ENCODE results near the gene RPS21. TPM values are rescaled to one million over a fixed set of nuclear protein-coding genes. Genes with fewer than 3 reads are reported as not detected.

Gene RPS21
- total RNA-seq, 1 donor from 2014 or later = 1,828 TPM

GRCh38 chr20:62389601-62390087 is 2.7 kb downstream of the RPS21 start:
- Histone ChIP-seq H3K36me3 (peaks cover 24 to 45% of the 10 kb centered on the region in 2 donors), H3K27ac (no peak overlapping the region), H3K9me3 (no peaks in the 10 kb centered on the region), H3K27me3 (no peaks in the 10 kb centered on the region), H3K4me1 (peaks cover 12 to 15% of the 10 kb centered on the region in 2 donors), H3K4me3 (no peak overlapping the region)
- no peak for DNase-seq (ENCODE audit: low spot score in 2 of 2)
- intact Hi-C loops (cut with DNase I) = loop anchor here (5.0 to 10.0 kb wide), 2 partner anchors 205 to 408 kb away; partner anchors contain the start of genes MRGBP and MTG2
- no peak for TF ChIP-seq CTCF (IDR thresholded peaks at IDR 0.05)

GRCh38 chr20:62390317-62391164 is 3.6 kb downstream of the RPS21 start:
- intact Hi-C loops (cut with DNase I) = no loop called here
- no peak for DNase-seq (ENCODE audit: low spot score in 2 of 2)
- no peak for TF ChIP-seq CTCF (IDR thresholded peaks at IDR 0.05)

GRCh38 chr20:62391165-62392076 is 4.5 kb downstream of the RPS21 start:
- Histone ChIP-seq H3K36me3 (peaks cover 27 to 58% of the 10 kb centered on the region in 2 donors), H3K27me3 (no peaks in the 10 kb centered on the region), H3K4me3 (no peak overlapping the region), H3K4me1 (peaks cover 7 to 9% of the 10 kb centered on the region in 2 donors), H3K27ac (no peak overlapping the region), H3K9me3 (no peaks in the 10 kb centered on the region)
- intact Hi-C loops (cut with DNase I) = no loop called here
- TF ChIP-seq CTCF (IDR thresholded peaks at IDR 0.05) = no peak
- DNase-seq (ENCODE audit: low spot score in 2 of 2) = no peak

More at GRCh38 chr20:62390317-62391164, 3.6 kb downstream of the RPS21 start:
- Histone ChIP-seq H3K4me1 (peaks cover 12 to 15% of the 10 kb centered on the region in 2 donors), H3K27ac (no peak overlapping the region), H3K36me3 (peaks cover 24 to 53% of the 10 kb centered on the region in 2 donors), H3K27me3 (no peaks in the 10 kb centered on the region), H3K4me3 (no peak overlapping the region), H3K9me3 (no peaks in the 10 kb centered on the region)

- intact Hi-C loops (cut with DNase I) = no loop called here
- H3K4me3 ChIP-seq = no peak overlapping the region
- H3K36me3 ChIP-seq = peaks cover 27 to 58% of the 10 kb centered on the region in 2 donors
- no peaks in the 10 kb centered on the region for H3K27me3 ChIP-seq
- no peaks in the 10 kb centered on the region for H3K9me3 ChIP-seq
- H3K27ac ChIP-seq = no peak overlapping the region
- TF ChIP-seq CTCF (IDR thresholded peaks at IDR 0.05) = no peak
- no peak for DNase-seq (ENCODE audit: low spot score in 2 of 2)
- H3K4me1 ChIP-seq = peaks cover 7 to 9% of the 10 kb centered on the region in 2 donors
Observed at GRCh38 chr20:62392077-62392418, 5.1 kb downstream of the RPS21 start.

GRCh38 chr20:62392621-62393334 is 5.9 kb downstream of the RPS21 start:
- H3K36me3 ChIP-seq = peaks cover 27 to 58% of the 10 kb centered on the region in 2 donors
- H3K4me3 ChIP-seq = no peak overlapping the region
- H3K27me3 ChIP-seq = no peaks in the 10 kb centered on the region
- H3K9me3 ChIP-seq = no peaks in the 10 kb centered on the region
- no peak for DNase-seq (ENCODE audit: low spot score in 2 of 2)
- TF ChIP-seq CTCF (IDR thresholded peaks at IDR 0.05) = no peak
- intact Hi-C loops (cut with DNase I) = no loop called here
- H3K4me1 ChIP-seq = peaks cover 4% of the 10 kb centered on the region in 2 donors
- H3K27ac ChIP-seq = no peak overlapping the region
